Measurements from ENCODE around the gene CCDC38.

The CCDC38 gene

GRCh38 chr12:95836630-95837239 lies 105.7 kb downstream of the CCDC38 start:
- TF ChIP-seq, protein P1, sequence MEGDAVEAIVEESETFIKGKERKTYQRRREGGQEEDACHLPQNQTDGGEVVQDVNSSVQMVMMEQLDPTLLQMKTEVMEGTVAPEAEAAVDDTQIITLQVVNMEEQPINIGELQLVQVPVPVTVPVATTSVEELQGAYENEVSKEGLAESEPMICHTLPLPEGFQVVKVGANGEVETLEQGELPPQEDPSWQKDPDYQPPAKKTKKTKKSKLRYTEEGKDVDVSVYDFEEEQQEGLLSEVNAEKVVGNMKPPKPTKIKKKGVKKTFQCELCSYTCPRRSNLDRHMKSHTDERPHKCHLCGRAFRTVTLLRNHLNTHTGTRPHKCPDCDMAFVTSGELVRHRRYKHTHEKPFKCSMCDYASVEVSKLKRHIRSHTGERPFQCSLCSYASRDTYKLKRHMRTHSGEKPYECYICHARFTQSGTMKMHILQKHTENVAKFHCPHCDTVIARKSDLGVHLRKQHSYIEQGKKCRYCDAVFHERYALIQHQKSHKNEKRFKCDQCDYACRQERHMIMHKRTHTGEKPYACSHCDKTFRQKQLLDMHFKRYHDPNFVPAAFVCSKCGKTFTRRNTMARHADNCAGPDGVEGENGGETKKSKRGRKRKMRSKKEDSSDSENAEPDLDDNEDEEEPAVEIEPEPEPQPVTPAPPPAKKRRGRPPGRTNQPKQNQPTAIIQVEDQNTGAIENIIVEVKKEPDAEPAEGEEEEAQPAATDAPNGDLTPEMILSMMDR (IDR thresholded peaks at IDR 0.05; ENCODE audit: low read depth, low read length) = no peak
- DNase-seq (ENCODE audit: low read depth, low spot score) = peak; percentile 69
- in situ Hi-C loops (cut with HindIII; ENCODE audit: low sequenced_read_pairs) = no loop called here
- no peak overlapping the region for H3K4me3 ChIP-seq (ENCODE audit: low read depth, low read length)

DNA sequence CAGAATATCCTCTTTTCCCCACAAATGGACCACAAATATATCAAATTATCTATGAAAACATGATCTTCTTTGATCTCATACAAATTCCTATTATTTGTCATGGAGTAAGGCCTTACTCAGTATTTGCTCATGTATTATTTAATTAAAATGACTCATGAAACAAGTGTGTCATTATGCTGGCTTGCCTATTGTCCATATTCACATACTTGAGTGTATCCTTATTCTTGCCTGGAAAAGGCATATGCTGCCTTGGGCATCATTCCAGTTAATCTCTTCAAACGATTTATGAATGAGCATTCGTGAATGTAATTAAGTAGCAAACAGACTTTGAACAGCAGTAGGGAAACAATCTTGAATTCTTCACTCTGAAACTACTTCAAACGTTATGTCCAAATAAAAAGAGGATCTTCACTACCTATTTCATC lies 106.2 kb downstream of the CCDC38 start:
- in situ Hi-C loops (cut with HindIII; ENCODE audit: low sequenced_read_pairs) = no loop called here
- no peak overlapping the region for H3K4me3 ChIP-seq (ENCODE audit: low read depth, low read length)
- TF ChIP-seq, protein P1 (IDR thresholded peaks at IDR 0.05; ENCODE audit: low read depth, low read length) = no peak
- peak; percentile 72 for DNase-seq (ENCODE audit: low read depth, low spot score)

GRCh38 chr12:95834572-95834971 lies 107.8 kb downstream of the CCDC38 start:
- H3K4me3 ChIP-seq (ENCODE audit: low read depth, low read length) = no peak overlapping the region
- in situ Hi-C loops (cut with HindIII; ENCODE audit: low sequenced_read_pairs) = no loop called here
- TF ChIP-seq, protein P1 (IDR thresholded peaks at IDR 0.05; ENCODE audit: low read depth, low read length) = no peak
- no peak for DNase-seq (ENCODE audit: low read depth, low spot score)

DNA sequence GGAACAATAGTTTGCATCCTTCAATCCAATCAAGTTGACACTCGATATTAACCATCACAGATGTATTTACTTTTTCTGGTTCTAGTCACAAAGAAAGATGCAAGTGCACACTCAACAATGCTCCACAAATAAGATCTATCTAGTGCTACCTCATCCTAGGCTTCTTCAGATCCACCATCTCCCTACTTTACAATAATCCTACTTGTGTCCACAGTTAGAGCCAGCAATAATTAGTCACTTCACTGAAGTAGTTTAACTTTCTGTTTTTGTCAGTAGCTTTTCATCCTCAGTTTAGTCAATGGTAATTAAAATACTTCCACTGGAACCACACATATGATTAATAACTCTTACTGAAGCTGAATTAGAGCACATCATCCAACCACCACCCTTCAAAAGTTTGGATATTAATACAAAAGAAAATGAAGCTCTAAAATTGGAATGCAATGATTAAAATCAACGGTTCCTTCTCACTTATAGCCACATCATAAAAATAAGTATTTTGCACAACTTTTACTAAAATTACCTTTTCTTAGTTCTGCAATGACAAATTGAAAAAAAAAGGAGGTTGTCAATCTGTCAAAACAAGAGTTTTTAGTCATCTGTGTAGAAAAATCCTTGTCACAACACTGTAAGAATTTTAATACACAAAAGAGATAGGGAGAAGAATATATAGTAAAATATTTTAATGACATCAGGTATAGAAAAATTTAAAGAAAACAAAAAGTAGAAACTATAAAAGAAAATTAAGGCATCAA lies 111.9 kb downstream of the CCDC38 start:
- DNase-seq (ENCODE audit: low read depth, low spot score) = no peak
- H3K4me3 ChIP-seq (ENCODE audit: low read depth, low read length) = no peak overlapping the region
- TF ChIP-seq, protein P1 (IDR thresholded peaks at IDR 0.05; ENCODE audit: low read depth, low read length) = no peak
- in situ Hi-C loops (cut with HindIII; ENCODE audit: low sequenced_read_pairs) = no loop called here

DNA sequence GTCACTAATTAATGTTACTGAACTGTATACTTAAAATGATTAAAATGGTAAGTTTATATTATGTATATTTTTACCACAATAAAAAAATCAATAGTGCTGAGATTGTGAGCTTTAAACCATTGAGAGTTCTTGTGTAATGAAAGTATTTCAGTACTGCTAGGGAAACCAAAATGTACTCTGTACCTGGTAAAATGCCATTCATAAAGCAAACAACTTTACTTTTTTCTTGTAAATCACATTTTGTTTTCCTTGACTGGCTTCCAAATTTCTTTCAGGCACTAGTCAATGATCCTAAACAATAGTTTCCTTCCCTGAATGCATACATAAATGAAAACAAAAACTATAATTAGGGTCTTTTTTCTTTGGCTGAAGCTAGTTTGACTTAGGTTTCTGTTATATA lies 113.0 kb downstream of the CCDC38 start:
- no peak for DNase-seq (ENCODE audit: low read depth, low spot score)
- no peak overlapping the region for H3K4me3 ChIP-seq (ENCODE audit: low read depth, low read length)
- TF ChIP-seq, protein P1 (IDR thresholded peaks at IDR 0.05; ENCODE audit: low read depth, low read length) = no peak
- in situ Hi-C loops (cut with HindIII; ENCODE audit: low sequenced_read_pairs) = no loop called here

DNA sequence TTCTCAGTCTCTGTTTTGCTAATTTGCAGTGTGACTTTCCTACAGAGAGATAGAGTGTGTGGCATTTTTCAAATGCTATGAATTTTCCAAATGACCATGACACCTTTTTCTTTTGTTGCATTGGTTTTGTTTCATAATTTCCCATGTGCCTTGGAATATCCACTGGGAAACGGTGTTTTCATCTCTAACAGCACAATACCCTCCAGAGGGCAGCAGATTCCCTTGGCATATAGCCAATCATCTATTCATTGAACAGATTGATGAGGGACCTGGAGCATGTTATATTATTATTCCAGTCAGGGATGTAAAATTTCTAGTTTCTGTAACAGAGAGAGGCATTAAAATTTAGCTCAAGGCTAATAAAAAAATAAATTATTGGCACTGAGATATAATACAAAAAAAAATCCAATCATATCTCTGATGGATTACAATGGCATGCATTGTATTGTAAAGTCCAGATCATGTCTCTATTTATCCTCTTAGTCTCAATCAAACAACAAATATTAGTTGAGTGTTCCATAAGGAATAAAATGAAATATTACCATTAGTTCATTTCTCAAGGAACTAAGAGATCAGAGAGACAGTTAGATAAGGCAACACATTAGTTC lies 122.2 kb downstream of the CCDC38 start:
- in situ Hi-C loops (cut with HindIII; ENCODE audit: low sequenced_read_pairs) = no loop called here
- DNase-seq (ENCODE audit: low read depth, low spot score) = peak; percentile 57
- TF ChIP-seq, protein P1 (IDR thresholded peaks at IDR 0.05; ENCODE audit: low read depth, low read length) = peak; percentile 67
- H3K4me3 ChIP-seq (ENCODE audit: low read depth, low read length) = no peak overlapping the region

Data from astrocyte of the spinal cord (primary cell).